ENCODE results near the gene GPRC5B. TPM values are rescaled to one million over a fixed set of nuclear protein-coding genes. Genes with fewer than 3 reads are reported as not detected.

The GPRC5B gene
- total RNA-seq, 2 experiments from 2014 or later, result not detected

GRCh38 chr16:19909750-19910322 lies 25.2 kb upstream of the GPRC5B start:
- Mint-ChIP-seq H3K4me1 (ENCODE audit: low read depth) (peaks cover 11% of the 10 kb centered on the region), H3K9me3 (no peaks in the 10 kb centered on the region), H3K27me3 (peaks cover 15% of the 10 kb centered on the region), H3K4me3 (no peak overlapping the region), H3K27ac (no peak overlapping the region), H3K36me3 (ENCODE audit: low read depth) (no peaks in the 10 kb centered on the region)
- POLR2A ChIA-PET, result no interaction called here
- no peak for DNase-seq
- intact Hi-C loops (cut with micrococcal nuclease), result loop anchor here (5.0 kb wide), 2 partner anchors 392 to 472 kb away; no protein-coding TSS in a partner anchor
- no peak for TF ChIP-seq CTCF (IDR thresholded peaks at IDR 0.05)
- ATAC-seq, result no peak
- CTCF ChIA-PET, result interaction anchor here (1.0 to 4.6 kb wide), 2 partner anchors 333 to 475 kb away, joined by 3 to 106 read pairs; no protein-coding TSS in a partner anchor

DNA sequence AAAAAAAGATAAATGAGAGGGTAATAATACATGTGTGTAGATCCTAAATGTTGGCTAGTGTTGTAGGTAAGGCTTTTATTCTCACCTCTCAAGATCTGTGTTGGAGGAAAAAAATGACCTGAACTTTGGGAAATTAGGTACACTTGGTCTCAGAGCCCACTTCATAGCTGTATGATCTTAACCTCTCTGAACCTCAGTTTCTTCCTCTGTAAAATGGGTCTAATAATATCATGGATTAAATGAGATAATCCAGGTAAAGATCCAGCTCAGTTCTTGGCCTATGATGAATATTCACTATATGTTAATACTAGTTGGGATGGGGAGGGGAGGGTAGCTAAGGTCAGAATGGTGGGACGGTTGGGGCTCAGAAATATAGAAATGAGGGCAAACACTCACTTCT lies 24.3 kb upstream of the GPRC5B start:
- TF ChIP-seq CTCF (IDR thresholded peaks at IDR 0.05), result no peak
- ATAC-seq (no peak), DNase-seq (no peak)
- Mint-ChIP-seq H3K36me3 (ENCODE audit: low read depth) (no peaks in the 10 kb centered on the region), H3K27me3 (peaks cover 15% of the 10 kb centered on the region), H3K4me3 (no peak overlapping the region), H3K27ac (no peak overlapping the region), H3K9me3 (no peaks in the 10 kb centered on the region), H3K4me1 (ENCODE audit: low read depth) (peaks cover 11% of the 10 kb centered on the region)
- ChIA-PET POLR2A (interaction anchor here (0.7 kb wide), 1 partner anchor 22 kb away, joined by 3 read pairs; no protein-coding TSS in a partner anchor), CTCF (interaction anchor here (1.0 to 4.6 kb wide), 3 partner anchors 334 to 476 kb away, joined by 3 to 106 read pairs (median 74); no protein-coding TSS in a partner anchor)
- intact Hi-C loops (cut with micrococcal nuclease), result loop anchor here (5.0 kb wide), 2 partner anchors 393 to 473 kb away; no protein-coding TSS in a partner anchor

DNA sequence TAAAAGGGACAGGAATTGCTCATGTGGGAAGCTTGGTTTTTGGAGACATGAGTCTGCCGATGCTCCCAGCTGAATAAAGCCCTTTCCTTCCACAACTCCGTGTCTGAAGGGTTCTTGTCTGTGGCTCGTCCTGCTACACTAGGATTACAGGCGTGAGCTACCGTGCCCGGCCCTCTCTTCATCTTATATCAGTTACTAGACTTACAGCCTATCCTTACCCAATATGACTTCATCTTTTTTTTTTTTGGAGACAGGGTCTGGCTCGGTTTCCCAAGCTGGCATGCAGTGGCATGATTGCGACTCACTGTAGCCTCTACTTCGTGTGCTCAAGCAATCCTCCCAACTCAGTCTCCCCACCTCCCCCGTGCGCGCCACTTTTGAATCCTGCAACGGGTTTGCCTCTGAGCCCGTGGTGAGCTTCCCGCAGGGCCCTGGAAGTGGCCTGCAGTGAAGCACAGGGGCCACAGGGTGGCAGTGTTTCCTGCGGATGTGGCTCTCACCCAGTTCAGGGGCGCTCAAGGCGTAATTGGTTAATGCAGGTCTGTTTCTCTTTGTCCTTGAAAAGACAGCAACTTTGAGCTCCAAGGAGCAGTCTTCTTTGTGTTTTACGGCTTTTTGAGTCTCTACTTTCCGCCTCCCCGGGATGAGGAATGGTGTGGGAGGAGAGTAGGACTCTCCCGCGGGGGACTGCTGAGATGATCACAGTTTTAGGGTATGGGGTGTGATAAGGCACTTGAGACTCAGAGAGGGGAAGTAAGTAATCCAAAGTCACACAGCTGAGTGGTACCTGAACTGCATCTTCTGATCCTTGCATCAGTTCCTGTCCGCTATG lies 22.7 kb upstream of the GPRC5B start:
- ChIA-PET CTCF (interaction anchor here (0.6 to 4.6 kb wide), 57 partner anchors 9 to 831 kb away, joined by 3 to 106 read pairs (median 3); partner anchors contain the start of genes CCP110 and VPS35L), POLR2A (interaction anchor here (1.1 kb wide), 1 partner anchor 9 kb away, joined by 3 read pairs; no protein-coding TSS in a partner anchor)
- ATAC-seq (peak; percentile 100), DNase-seq (peak; percentile 79)
- no peaks in the 10 kb centered on the region for H3K9me3 Mint-ChIP-seq
- peaks cover 11% of the 10 kb centered on the region for H3K4me1 Mint-ChIP-seq (ENCODE audit: low read depth)
- H3K36me3 Mint-ChIP-seq (ENCODE audit: low read depth), result no peaks in the 10 kb centered on the region
- no peak overlapping the region for H3K27ac Mint-ChIP-seq
- H3K27me3 Mint-ChIP-seq, result peaks cover 15% of the 10 kb centered on the region
- peak; percentile 97 for TF ChIP-seq CTCF (IDR thresholded peaks at IDR 0.05)
- peak overlapping the region; percentile 46 for H3K4me3 Mint-ChIP-seq
- intact Hi-C loops (cut with micrococcal nuclease), result loop anchor here (5.0 kb wide), 2 partner anchors 395 to 475 kb away; no protein-coding TSS in a partner anchor

DNA sequence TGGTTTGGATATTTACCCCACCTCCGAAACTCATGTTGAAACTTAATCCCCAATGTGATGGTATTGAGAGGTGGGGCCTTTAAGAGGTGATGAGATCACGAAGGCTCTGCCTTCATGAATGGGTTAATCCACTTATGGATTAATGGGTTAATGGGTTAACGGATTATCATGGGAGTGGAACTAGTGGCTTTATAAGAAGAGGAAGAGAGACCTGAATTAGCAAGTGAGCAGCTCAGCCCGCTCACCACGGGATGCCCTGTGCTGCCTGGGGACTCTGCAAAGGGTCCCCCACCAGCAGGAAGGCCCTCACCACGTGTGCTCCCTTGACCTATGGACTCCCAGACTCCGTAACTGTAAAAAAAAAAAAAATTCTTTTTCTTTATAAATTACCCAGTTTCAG lies 16.5 kb upstream of the GPRC5B start:
- ATAC-seq (no peak), DNase-seq (no peak)
- Mint-ChIP-seq H3K27me3 (peaks cover 5% of the 10 kb centered on the region), H3K9me3 (no peaks in the 10 kb centered on the region), H3K4me3 (no peak overlapping the region), H3K36me3 (ENCODE audit: low read depth) (no peaks in the 10 kb centered on the region), H3K4me1 (ENCODE audit: low read depth) (peaks cover 1% of the 10 kb centered on the region), H3K27ac (no peak overlapping the region)
- intact Hi-C loops (cut with micrococcal nuclease), result no loop called here
- ChIA-PET CTCF (interaction anchor here (0.7 kb wide), 1 partner anchor 399 kb away, joined by 3 read pairs; no protein-coding TSS in a partner anchor), POLR2A (interaction anchor here (0.6 kb wide), 1 partner anchor 25 kb away, joined by 3 read pairs; no protein-coding TSS in a partner anchor)
- no peak for TF ChIP-seq CTCF (IDR thresholded peaks at IDR 0.05)
